ENCODE results near the gene TACC2.
"Not testable (repeated sequence)": the region's sequence is repeated elsewhere in the genome, so short reads cannot be mapped to it uniquely, and the experiment has no call there.

TACC2 gene, protein sequence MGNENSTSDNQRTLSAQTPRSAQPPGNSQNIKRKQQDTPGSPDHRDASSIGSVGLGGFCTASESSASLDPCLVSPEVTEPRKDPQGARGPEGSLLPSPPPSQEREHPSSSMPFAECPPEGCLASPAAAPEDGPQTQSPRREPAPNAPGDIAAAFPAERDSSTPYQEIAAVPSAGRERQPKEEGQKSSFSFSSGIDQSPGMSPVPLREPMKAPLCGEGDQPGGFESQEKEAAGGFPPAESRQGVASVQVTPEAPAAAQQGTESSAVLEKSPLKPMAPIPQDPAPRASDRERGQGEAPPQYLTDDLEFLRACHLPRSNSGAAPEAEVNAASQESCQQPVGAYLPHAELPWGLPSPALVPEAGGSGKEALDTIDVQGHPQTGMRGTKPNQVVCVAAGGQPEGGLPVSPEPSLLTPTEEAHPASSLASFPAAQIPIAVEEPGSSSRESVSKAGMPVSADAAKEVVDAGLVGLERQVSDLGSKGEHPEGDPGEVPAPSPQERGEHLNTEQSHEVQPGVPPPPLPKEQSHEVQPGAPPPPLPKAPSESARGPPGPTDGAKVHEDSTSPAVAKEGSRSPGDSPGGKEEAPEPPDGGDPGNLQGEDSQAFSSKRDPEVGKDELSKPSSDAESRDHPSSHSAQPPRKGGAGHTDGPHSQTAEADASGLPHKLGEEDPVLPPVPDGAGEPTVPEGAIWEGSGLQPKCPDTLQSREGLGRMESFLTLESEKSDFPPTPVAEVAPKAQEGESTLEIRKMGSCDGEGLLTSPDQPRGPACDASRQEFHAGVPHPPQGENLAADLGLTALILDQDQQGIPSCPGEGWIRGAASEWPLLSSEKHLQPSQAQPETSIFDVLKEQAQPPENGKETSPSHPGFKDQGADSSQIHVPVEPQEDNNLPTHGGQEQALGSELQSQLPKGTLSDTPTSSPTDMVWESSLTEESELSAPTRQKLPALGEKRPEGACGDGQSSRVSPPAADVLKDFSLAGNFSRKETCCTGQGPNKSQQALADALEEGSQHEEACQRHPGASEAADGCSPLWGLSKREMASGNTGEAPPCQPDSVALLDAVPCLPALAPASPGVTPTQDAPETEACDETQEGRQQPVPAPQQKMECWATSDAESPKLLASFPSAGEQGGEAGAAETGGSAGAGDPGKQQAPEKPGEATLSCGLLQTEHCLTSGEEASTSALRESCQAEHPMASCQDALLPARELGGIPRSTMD (N-terminal part only)

DNA sequence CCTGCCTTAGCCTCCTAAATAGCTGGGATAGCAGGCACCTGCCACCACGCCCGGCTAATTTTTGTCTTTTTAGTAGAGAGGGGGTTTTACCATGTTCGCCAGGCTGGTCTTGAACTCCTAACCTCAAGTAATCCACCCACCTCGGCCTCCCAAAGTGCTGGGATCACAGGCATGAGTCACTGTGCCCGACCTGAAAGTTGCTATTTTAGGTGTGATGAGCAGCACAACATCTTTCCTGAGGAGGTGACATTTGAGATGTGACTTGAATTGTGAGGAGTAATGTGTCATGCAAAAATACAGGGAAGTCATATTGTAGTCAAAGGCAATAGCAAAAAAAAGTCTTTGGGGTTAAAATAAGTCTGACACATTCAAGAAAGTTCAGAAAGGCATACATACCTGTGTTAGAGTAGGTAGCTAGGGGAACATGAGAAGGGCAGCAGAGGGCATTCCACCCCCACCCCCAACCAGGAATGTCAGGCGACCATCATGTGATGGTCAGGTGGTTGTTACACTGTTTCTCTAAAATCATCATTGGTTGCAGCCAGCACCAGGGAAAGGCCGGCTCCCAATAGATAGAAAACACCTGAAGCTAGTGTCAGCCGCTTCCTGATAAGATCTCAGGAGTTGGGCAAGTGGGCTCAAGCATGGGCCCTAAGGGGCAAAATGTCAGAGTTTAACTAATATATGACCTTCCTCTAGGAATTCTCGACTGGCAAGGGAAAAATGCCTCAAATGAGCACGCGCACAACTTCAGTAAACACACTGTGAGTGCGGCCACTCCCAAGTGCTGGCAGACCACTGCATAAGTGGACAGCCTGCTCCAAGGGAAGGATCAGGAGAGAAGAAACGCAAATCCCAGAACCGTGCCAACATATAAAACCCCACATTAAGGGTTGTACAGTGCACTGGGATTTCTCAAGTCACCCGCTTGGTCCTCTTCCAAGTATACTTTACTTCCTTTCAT is at the start of gene TACC2:
TSS of gene TACC2 (plus strand) at position 803 of the 964 bp plus-strand sequence. CDS start 32,819 bp downstream, outside the sequence.
- DNase-seq: no peak

GRCh38 chr10:121941532-121941931 is 47.4 kb upstream of the TACC2 start:
- DNase-seq: no peak

DNA sequence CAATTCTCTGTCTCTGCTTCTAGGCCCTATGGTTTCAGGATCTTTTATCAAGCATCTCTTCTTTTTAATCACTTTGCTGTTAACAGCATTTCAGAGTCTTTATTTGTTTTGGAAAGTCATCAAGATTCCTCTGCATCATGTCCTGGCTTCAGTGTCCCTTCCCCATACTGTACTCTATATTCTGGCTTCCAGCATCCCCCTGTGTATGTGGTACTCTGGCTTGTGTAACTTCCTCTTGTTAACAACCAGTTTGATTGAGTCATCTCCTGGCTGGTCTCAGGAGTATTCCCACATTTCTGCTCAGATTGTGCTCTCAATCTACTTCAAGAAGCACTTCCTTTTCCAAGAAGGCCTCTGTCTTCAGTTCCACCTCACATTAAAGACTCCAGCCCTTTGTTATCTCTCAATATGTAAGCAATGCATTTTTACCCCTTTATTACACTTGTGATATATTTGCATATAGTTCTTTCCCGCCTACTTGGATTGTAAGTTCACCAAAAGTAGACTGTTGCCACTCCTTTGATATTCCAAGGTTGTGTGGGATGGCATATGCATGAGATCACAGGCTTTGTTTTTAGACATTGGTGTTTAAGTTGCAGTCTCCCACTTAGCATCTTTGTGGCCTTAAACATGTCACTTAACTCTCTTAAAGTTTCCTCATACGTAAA is 46.1 kb upstream of the TACC2 start:
- no peak for DNase-seq

DNA sequence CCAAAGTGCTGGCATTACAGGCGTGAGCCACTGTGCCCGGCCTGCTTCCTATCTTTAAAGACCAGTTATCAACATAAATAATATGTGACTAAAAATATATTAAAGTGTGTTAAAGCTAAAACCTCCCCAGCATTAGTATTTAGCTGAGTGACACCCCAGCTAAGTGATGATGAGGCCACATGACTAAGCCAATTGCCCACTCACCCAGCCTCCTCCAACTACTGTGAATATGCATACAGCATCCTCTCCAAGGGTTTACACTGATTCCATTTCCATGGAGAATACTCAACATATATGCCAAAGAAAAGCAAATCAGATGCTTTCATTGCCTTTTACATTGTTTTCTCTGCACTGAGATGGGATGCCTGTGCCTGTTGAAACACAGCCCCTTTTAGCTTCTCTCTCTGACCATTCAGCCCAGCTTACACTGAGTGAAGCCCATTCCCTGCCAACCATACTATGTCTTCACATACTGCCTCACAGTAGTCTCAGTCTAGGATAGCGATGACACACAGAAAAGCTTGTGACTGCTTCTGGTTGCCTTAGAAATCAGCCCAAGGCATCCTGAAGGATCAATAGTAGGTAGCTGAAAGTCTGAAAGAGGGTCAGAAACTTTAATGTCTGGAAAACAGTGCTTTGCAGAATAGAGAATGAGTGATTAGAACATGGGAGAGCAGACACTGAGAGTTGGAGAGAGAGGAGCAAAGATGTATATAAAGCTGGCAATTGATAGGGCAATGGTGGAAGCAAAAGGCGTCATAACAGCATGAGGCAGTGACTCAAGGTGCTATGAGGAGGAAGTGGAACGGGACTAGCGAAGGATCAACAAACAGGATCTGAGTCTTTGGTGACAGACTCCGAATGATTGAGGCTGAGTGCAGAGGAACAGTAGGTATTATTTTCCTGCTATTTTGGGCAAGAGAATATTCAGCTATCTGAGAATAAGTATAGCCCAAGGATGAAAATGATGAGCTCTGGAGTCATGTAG is 41.3 kb upstream of the TACC2 start:
- DNase-seq: no peak

GRCh38 chr10:121949049-121949448 is 39.9 kb upstream of the TACC2 start:
- DNase-seq: no peak

DNA sequence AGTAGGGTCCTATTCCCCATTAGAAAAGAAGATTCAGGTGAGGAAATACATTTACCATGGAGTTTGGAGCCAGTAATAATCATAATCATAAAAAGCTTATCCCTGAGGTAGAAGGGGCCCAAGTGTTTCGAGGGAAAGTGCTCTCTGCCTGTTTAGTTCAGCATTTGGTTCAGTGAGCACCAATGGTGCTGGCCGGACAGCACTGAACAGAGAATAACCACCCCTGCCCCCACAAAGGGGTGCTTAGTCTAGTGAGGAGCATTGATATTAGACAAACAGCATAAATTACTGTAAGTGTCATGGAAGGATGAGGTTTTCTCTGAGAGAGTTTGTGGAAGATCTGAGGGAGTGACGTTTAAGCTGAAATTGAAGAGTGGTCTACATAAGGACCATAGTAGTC is 39.5 kb upstream of the TACC2 start:
- DNase-seq: no peak

- no peak for DNase-seq
Measured at GRCh38 chr10:121952226-121952625, 36.7 kb upstream of the TACC2 start.

- DNase-seq: no peak
Measured at GRCh38 chr10:121956111-121957061, 32.6 kb upstream of the TACC2 start.

- DNase-seq: no peak
Measured at GRCh38 chr10:121959671-121960070, 29.3 kb upstream of the TACC2 start.

DNA sequence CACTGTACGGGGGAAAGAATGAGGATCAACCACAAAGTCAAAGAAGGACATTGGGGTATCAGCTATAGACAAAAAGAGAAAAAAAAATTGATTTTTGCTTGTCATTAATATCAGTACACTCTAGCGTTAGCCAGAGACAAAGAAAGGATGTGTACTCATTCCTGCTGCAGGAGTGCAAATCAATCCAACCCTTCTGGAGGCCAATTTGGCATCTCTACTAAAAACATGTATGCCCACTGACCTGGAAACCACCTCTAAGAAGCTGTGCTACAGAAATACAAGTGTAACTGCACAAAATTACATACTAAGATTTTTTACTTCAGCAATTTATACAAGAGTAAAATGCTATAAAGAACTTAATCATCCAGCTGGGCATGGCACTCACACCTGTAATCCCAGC is 27.5 kb upstream of the TACC2 start:
- DNase-seq: no peak

- DNase-seq: no peak
Measured at GRCh38 chr10:121965996-121966395, 23.0 kb upstream of the TACC2 start.

GRCh38 chr10:121969086-121969485 is 19.9 kb upstream of the TACC2 start:
- DNase-seq: not testable (repeated sequence)

DNA sequence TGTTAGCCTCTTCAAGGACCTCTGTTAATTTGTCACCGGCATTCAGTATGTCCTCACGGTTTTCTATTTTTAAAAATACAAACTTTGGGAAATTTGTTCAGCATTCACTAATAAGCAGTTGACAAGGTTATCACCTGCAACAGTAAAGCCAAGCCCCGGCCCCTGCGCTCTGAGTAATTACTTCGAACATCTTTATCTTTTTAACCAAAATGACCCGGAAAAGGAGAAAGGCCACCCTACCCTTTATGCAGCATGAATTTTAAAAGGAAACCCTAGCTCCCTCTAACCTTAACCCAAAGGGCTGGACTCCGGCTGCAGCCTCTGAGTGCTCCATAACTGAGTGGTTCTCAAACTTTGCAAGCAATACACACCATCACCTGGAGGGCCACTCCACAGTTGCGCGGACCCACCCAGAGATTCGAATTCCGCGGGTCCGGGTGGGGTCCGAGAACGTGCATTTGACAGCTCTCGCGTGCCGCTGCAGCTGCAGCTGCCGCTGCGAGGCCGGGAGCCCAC is 14.9 kb upstream of the TACC2 start:
- no peak for DNase-seq

- DNase-seq: peak; percentile 80
Measured at GRCh38 chr10:121974535-121975294, 14.2 kb upstream of the TACC2 start, which contains the start of gene NSMCE4A. NSMCE4A (minus strand) TSS chr10:121975217; CDS start chr10:121975165, 52 bp downstream.

DNA sequence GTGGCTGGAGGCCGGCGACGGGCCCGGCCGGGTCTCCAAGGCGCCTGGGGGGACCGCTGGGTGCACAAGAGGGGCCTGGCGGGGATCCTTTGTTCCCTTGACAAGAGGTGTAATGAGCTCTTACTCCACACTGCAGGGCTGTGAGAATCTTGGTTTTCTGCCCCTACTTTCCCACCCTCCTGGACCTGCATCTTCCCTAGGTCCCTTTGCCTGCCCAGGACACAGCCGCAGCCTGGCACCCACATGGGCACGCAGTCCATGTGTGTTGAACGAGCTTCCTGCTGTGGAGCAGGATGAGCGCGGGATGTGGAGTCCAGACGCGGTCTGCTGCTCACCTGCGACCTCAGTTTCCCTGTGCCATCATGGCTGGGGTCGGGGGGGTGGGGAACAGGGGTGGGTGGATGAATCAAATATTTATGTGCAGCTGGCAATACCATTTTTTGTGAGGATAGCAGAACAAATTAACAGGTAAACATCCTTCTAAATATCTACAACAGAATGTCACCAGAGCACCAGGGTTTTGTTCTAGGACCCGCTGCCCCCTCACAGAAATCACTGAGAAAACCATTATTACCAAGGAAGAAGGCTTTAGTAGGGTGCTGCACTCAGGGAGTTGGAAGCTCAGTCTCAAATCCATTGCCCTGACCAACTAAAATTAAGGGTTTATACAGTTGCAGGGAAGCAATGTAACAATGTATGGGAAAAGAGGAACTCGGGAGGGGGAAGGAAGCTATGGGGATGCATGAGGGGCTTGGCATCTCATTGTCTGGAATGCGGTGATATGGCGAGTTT is 13.5 kb upstream of the TACC2 start:
- DNase-seq: no peak

DNA sequence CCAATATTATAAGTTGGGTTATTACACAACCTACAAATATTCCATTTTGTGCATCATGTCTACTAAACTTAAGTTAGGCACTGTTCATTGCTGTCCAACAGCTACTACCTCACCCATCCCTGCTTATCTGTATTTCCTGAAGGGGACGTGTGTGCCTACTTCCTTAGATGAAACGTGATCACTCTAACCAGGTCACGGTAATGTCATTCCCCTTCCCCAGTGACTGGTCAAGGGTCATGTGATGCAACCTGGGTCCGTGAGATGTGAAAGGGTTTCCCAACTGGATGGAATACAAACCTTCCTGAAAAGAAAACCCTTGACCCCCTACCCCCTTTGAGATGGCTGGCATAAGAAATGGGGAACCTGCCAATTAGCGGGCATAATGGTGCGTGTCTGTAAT is 12.4 kb upstream of the TACC2 start:
- DNase-seq: no peak

- DNase-seq: no peak
Measured at GRCh38 chr10:121978511-121978910, 10.5 kb upstream of the TACC2 start.

Data from activated naive CD4-positive, alpha-beta T cell treated with Interleukin-2 at 50 U/mL for 16 hours (primary cell).